Measurements from ENCODE around the gene ABCD2.

DNA sequence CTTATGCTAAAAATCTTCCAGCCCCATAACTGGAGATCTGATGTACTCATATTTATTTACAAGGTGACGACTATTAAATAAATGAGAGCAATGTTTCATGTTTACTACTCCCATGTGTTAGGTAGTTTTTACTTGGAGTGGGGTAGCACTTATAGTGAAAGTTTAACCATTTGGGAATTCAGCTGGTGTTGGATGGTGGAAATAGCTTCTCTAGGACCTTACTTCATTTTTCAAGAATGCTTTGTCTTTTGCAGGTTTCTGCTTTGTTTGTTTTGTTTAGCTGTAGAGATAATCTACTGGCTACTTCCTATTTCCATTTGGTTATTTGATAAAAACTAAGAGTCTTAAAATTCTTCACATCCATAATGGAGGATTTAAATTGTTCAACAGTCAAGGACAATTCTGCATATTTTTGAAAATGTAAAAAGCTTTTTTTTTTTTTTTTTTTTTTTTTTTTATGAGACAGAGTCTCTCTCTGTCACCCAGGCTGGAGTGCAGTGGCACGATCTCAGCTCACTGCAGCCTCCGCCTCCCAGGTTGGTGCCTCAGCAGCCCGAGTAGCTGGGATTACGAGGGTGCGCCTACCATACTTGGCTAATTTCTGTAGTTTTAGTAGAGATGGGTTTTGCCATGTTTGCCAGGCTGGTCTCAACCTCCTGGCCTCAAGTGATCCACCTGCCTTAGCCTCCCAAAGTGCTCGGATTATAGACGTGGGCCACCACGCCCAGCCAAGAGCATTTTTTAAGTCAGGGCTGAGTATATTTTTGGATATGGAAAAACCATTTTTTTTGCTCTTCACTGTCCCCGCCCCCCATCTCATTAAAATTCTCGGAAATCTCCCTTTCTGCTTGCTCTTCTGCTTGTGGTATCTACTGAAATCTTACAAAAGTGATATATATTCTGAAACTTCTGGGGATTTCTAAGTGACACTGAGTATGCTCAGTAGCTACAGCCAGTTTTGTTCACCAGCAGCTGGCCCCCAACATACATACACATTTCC, 1.4 kb upstream of the ABCD2 start:
- TF ChIP-seq CTCF (IDR thresholded peaks at IDR 0.05) (no peak), POLR2A (IDR thresholded peaks at IDR 0.05) (no peak)

Measured in body of pancreas (tissue), 4 donors.